HG02610 (cell line): ENCODE results near the gene GJD3.
"Not testable (repeated sequence)": the region's sequence is repeated elsewhere in the genome, so short reads cannot be mapped to it uniquely, and the experiment has no call there.

Source experiments
- ATAC-seq: cut with Tn5 transposase; IDR thresholded peaks from one replicate; pipeline ENCODE4 v1.9.1; 2021; ENCODE audit warnings: mild to moderate bottlenecking, moderate library complexity; ENCODE audit not compliant: unreplicated experiment

GJD3 gene

GRCh38 chr17:40364121-40364861 is at the start of gene GJD3:
Gene GJD3 (minus strand): TSS chr17:40364737. CDS start chr17:40363815, 922 bp downstream.
- no peak for ATAC-seq

GRCh38 chr17:40414312-40414711 is 49.8 kb upstream of the GJD3 start:
- ATAC-seq = not testable (repeated sequence)

- no peak for ATAC-seq
Measured at GRCh38 chr17:40412880-40413279, 48.3 kb upstream of the GJD3 start.

- ATAC-seq = no peak
Measured at GRCh38 chr17:40411821-40412220, 47.3 kb upstream of the GJD3 start.

GRCh38 chr17:40410082-40410481 is 45.5 kb upstream of the GJD3 start:
- no peak for ATAC-seq

GRCh38 chr17:40409540-40409939 is 45.0 kb upstream of the GJD3 start:
- not testable (repeated sequence) for ATAC-seq

- no peak for ATAC-seq
Measured at GRCh38 chr17:40407460-40407859, 42.9 kb upstream of the GJD3 start.

GRCh38 chr17:40404003-40404402 is 39.5 kb upstream of the GJD3 start:
- ATAC-seq = no peak

GRCh38 chr17:40402668-40403067 is 38.1 kb upstream of the GJD3 start:
- ATAC-seq = no peak

GRCh38 chr17:40399185-40399584 is 34.6 kb upstream of the GJD3 start:
- ATAC-seq = no peak

GRCh38 chr17:40386555-40386954 is 22.0 kb upstream of the GJD3 start:
- not testable (repeated sequence) for ATAC-seq

- no peak for ATAC-seq
Measured at GRCh38 chr17:40382251-40382650, 17.7 kb upstream of the GJD3 start.

GRCh38 chr17:40378966-40379365 is 14.4 kb upstream of the GJD3 start:
- ATAC-seq = no peak

- ATAC-seq = no peak
Measured at GRCh38 chr17:40377832-40378231, 13.3 kb upstream of the GJD3 start.

- ATAC-seq = not testable (repeated sequence)
Measured at GRCh38 chr17:40376541-40376940, 12.0 kb upstream of the GJD3 start.

- not testable (repeated sequence) for ATAC-seq
Measured at GRCh38 chr17:40375786-40376185, 11.2 kb upstream of the GJD3 start.

- no peak for ATAC-seq
Measured at GRCh38 chr17:40374821-40375498, 10.4 kb upstream of the GJD3 start.

- no peak for ATAC-seq
Measured at GRCh38 chr17:40373999-40374398, 9.5 kb upstream of the GJD3 start.

- ATAC-seq = no peak
Measured at GRCh38 chr17:40373324-40373723, 8.8 kb upstream of the GJD3 start.

GRCh38 chr17:40372644-40373043 is 8.1 kb upstream of the GJD3 start:
- ATAC-seq = not testable (repeated sequence)

GRCh38 chr17:40372031-40372430 is 7.5 kb upstream of the GJD3 start:
- no peak for ATAC-seq

GRCh38 chr17:40371261-40371929 is 6.9 kb upstream of the GJD3 start:
- ATAC-seq = no peak
